HG03159 (cell line): ENCODE measurements around the gene CYB5R4.

Experiments
- ATAC-seq: cut with Tn5 transposase; IDR thresholded peaks from one replicate; pipeline ENCODE4 v1.9.1; 2021; ENCODE audit warnings: mild to moderate bottlenecking, moderate library complexity; ENCODE audit not compliant: unreplicated experiment

Gene CYB5R4

GRCh38 chr6:83976871-83977270 lies 117.4 kb downstream of the CYB5R4 start:
- no peak for ATAC-seq

GRCh38 chr6:83978324-83978734 lies 118.8 kb downstream of the CYB5R4 start:
- ATAC-seq: no peak

GRCh38 chr6:83978997-83979396 lies 119.5 kb downstream of the CYB5R4 start:
- ATAC-seq: no peak

DNA sequence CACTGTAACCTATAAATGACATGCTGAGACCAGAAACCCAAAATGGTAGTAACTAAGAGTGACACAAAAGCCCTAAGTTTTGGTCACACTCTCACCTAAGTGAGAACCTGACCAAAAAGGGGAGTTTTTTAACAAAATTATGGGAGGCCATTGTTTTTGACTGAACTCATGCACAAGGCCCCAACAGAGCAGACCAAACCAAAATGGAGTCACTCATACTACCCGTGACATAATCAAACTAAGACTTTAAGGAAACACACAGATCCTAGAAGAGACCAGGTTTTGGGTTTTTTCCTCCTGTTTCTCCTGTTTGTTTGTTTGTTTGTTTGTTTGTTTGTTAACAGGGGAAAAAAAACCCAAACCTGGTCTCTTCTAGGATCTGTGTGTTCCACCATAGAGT lies 124.9 kb downstream of the CYB5R4 start:
- ATAC-seq: no peak

- no peak for ATAC-seq
Observed at GRCh38 chr6:83985308-83985713, 125.8 kb downstream of the CYB5R4 start.

DNA sequence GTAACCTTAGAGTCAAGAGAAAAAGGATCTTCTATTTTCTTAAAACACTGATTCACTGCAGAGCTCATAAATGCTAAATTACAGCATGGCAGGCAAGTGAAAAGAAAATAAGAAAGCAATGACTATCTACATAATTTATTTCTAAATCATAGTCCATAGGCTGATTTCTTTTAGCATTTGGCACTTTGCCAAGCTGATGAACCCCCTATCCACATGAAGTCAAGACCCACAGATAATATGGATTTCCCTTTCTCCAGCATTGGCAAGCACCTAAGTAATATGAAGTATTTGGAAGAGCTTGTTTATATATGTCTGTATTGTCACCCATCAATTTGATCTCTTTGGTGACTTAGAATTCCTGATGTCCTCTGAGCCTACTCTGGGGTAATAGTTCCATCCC lies 126.2 kb downstream of the CYB5R4 start:
- no peak for ATAC-seq

DNA sequence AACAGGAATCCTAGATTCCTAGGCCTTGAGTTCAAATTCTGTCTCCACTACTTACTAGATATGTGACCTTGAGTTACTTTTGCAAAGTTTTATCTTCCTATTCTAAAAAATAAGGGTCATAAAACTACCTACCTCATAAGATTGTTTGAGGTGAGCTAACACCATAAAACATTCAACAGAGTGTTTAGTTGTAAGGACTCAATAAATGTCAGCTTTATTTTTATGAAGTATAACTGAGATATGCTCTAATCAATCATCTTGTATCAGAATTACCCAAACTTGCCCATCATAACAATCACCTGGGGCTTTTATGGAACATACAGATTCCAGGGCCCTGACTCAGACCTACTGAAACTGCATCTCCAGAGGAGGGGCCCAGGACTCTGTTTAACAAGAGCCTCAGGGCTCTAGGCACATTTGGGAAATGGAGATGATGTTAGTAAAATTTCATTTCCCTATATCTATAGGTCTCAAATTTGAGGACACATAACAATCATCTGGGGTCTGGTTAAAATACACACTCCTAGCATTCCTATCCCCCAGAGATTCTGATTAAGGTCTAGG lies 138.6 kb downstream of the CYB5R4 start:
- ATAC-seq: no peak

- no peak for ATAC-seq
Observed at GRCh38 chr6:84001119-84001518, 141.6 kb downstream of the CYB5R4 start.

GRCh38 chr6:84002226-84002625 lies 142.7 kb downstream of the CYB5R4 start:
- ATAC-seq: no peak

- no peak for ATAC-seq
Observed at GRCh38 chr6:84003131-84003530, 143.6 kb downstream of the CYB5R4 start.

DNA sequence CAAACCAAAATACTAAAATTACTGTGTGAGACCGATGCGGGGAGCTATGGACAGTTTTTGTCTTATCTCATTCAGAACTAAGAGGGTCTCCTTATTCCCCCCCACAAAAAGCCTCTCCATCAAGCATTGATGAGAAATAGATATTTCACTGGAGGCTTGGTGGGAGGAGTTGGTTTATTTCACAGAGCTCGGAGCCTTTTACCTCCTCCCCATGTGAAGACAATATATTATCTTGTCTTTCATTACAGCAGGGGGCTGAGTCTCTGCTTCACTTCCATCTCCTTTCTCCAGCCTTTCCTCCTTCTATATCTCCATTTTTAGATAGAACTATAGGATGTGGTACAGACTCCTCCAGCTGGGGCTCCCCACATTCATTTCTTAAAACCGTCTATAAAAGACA lies 144.2 kb downstream of the CYB5R4 start:
- no peak for ATAC-seq

GRCh38 chr6:84007871-84008270 lies 148.4 kb downstream of the CYB5R4 start:
- ATAC-seq: no peak

GRCh38 chr6:84013354-84013753 lies 153.9 kb downstream of the CYB5R4 start:
- ATAC-seq: no peak

DNA sequence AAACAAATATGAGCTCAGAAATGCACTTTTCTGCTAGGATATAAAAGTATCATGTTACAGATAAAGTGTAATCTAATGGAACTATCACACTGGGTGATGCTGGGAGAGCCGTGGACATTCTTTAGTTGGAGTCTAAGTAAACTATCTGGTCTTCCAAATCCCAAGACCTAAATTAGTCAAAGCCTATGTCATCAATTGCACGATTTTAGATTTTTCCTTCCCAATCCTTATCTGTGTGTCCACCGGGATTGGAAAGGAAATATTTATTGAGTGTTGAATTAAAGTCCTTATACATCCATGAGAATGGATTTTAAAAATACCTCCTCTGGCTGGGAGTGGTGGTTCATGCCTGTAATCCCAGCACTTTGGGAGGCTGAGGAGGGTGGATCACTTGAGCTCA lies 154.4 kb downstream of the CYB5R4 start:
- no peak for ATAC-seq

DNA sequence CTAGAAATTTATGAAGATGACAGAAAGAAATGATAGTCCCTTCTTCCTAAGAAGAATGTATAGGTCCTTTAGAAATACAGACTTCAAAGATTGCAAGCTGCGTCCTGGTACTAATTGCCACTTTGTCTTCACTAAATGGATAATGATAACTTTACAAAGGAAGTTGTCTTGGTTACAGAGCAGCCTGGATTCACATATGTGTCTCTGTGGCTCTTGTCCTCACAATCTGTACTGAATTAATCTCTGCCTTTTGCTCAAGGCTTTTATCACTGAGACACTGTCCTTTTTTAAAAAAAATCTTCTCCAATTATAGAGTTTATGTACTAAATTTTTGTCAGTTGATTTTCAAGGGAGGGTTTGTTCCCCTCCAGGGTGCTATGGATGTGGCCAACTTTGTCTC lies 156.5 kb downstream of the CYB5R4 start:
- no peak for ATAC-seq
